ENCODE data around the gene SETD3.
"Not testable (repeated sequence)": the region's sequence is repeated elsewhere in the genome, so short reads cannot be mapped to it uniquely, and the experiment has no call there.

The SETD3 gene

DNA sequence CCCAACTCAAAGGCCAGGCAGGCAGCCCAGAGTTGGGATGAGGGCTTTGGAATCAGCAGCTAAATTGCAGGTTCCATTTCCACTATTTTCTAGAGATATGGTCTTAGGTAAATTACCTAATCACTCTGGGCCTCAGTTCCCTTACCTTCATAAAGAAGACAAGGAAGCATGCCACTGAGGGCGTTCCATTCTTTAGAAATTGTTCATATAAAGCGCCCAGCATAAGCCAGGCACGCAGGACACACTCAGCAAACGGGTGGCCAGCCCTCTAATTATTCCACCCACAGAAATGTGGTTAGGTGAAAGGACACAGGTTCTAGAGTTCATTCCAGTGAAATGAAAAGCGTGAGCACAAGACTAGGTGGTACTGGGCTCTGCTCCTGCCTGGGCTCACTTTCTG is 120.8 kb downstream of the SETD3 start:
- no peak for DNase-seq (ENCODE audit: low read depth)

GRCh38 chr14:99357916-99358390 is 122.7 kb downstream of the SETD3 start:
- DNase-seq (ENCODE audit: low read depth), result no peak

- DNase-seq (ENCODE audit: low read depth), result no peak
Measured at GRCh38 chr14:99357151-99357915, 123.3 kb downstream of the SETD3 start.

- DNase-seq (ENCODE audit: low read depth), result no peak
Measured at GRCh38 chr14:99356031-99356608, 124.5 kb downstream of the SETD3 start.

DNA sequence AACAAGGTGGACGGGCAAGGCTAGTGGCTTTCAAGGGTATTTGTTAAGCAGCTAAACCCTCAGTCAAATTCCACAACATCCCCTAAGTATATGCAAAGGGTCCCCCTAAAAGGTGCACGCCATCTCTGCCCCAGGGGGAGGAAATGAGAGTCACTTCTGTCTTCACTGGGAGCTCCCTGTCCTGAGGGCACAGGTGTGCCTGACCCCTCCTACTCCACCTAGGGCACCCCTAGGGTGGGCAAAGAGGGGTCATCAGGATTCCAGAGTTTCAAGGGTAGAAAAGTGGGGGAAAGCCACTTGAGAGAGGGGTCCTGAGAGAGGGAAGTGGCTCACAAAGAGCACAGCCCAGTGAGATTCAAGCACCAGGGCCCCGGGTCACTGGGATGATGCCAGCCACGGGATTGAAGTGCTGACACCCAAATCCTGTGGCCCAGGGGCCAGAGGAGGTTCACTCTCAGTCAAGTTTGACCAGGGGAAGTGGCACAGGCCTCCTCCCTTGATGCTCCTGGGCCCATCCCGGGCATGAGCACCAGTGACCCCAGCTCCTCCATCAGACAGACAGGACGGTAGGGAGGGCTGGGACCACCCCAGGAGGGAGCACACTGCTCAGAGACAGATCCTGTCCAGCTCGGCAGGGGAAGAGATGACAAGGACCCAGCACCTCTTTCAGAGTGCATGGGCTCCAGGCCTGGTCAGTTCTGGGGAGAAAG is 126.3 kb downstream of the SETD3 start:
- no peak for DNase-seq (ENCODE audit: low read depth)

DNA sequence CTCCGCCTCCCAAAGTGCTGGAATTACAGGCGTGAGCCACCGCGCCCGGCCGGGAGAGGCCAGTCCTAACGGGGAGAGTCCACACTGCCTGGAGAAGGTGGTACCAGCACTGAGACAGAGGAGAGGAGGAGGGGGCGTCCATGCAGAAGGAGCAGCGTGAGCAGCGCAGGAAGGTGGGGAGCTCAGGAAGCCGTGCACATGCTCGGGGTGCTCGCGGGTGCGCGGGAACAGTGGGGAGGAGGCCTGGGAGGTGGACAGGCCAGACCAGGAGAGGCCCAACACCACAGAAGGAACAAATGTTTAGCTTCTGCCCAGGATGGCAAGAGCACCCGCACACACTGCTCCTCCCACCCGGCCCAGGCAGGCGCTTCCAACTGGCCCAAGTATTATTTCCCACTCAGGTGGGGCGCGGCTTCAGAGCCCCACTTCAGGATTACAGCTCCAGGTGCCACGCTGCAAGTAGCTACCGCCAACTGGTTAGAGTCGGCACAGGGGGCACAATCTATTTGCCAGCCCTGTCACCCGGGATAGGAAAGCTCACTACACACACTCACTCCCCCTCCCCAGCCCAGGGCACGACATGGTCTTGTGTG is 127.9 kb downstream of the SETD3 start:
- no peak for DNase-seq (ENCODE audit: low read depth)

DNA sequence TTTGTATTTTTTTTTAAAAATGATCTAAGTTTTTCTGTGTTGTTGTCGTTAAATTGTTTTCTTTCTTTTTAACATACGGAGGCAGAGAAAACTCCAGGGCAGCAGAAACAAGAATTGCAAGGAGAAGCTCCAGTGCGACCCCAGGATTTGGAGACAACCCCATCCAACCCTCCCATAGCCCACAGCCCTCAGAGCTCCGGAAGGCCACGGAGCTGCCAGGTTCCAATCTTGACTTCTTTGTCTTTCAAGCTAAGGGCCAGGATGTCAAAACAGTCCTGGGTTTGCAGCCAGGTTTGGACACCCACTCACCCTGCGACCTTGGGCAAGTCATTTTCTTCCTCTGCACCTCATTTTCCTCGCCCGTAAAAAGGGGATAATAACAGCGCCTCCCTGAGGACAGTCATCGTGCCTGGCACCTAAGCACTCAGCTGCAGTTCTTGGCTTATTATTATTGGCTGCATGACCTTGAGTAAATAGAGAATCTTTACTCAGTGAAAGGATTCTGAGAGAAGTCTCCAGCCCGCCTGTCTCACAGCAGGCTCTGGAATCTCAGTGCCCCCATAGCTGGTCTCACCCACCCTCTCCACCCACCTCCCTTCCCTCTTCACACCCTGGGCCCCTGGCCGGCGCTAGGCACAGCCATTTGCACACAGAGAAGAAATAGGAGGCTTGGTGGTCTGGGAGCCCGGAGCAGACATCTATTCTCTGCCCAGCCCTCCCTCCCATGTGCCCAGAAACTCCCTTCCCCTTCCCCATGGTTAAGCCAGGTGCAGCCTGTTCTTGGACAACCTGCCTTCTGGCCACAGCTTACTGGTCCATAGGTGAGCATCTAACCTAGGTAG is 129.3 kb downstream of the SETD3 start:
- no peak for DNase-seq (ENCODE audit: low read depth)

GRCh38 chr14:99350751-99351150 is 129.9 kb downstream of the SETD3 start:
- DNase-seq (ENCODE audit: low read depth), result no peak

GRCh38 chr14:99349721-99350495 is 130.8 kb downstream of the SETD3 start:
- DNase-seq (ENCODE audit: low read depth), result no peak

DNA sequence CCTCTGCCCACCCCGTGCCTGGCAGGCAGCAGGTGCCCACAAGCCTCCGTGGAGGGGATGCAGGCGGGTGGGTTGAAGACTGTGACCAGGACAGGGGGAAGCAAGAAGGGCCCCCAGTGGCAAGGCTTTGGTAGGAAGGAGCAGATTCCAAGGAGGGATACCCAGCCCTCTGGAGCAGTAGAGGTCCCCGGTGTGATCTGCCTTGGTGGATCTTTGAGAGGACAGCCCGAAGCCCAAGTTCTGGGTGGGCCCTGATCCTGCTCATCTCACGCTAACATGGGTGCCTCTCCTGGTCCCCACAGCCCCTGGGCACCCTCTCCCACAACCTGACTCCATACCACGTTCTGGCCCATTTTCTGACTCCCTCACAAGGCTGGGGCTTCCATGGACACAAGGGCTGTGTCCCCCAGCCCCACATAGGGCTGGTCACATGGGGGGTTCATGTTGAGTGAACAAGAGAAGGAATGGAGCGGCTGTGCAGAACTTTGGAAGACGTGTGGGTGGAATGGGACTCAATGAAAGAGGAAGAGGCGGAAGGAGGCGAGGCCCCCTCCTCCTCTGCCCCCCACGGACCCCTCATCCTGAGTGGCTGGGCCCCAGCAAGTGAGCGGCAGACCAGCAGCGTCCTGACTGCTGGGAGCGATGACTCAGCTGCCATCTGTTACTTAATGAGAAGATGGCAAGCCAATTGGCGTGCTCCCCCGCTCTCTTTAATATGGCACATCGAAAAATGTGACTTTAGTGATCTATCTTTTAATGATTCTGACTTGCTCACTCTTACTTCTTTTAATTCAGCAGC is 131.6 kb downstream of the SETD3 start:
- no peak for DNase-seq (ENCODE audit: low read depth)

DNA sequence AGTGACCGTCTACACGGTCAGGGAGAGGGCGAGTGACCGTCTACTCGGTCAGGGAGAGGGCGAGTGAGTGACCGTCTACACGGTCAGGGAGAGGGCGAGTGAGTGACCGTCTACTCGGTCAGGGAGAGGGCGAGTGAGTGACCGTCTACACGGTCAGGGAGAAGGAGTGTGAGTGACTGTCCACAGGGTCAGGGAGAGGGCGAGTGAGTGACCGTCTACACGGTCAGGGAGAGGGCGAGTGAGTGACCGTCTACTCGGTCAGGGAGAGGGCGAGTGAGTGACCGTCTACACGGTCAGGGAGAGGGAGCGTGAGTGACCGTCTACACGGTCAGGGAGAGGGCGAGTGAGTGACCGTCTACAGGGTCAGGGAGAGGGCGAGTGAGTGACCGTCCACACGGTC is 132.4 kb downstream of the SETD3 start:
- DNase-seq (ENCODE audit: low read depth), result not testable (repeated sequence)
